Measurements from ENCODE around the gene TDP2.

Gene TDP2

GRCh38 chr6:24659561-24659960, 7.1 kb downstream of the TDP2 start:
- TF ChIP-seq CTCF (IDR thresholded peaks at IDR 0.05; ENCODE audit: borderline replicate concordance, control extremely low read depth, extremely low read depth, insufficient read depth, missing control alignments) = no peak
- in situ Hi-C loops (cut with MboI; ENCODE audit: low sequenced_read_pairs, unreplicated experiment) = no loop called here
- no peak for DNase-seq (ENCODE audit: low spot score)

GRCh38 chr6:24658573-24659560, 7.8 kb downstream of the TDP2 start:
- no peak for TF ChIP-seq CTCF (IDR thresholded peaks at IDR 0.05; ENCODE audit: borderline replicate concordance, control extremely low read depth, extremely low read depth, insufficient read depth, missing control alignments)
- no peak for DNase-seq (ENCODE audit: low spot score)
- in situ Hi-C loops (cut with MboI; ENCODE audit: low sequenced_read_pairs, unreplicated experiment) = no loop called here

GRCh38 chr6:24655215-24655614, 11.5 kb downstream of the TDP2 start:
- no peak for TF ChIP-seq CTCF (IDR thresholded peaks at IDR 0.05; ENCODE audit: borderline replicate concordance, control extremely low read depth, extremely low read depth, insufficient read depth, missing control alignments)
- DNase-seq (ENCODE audit: low spot score) = no peak

GRCh38 chr6:24650365-24650764, 16.3 kb downstream of the TDP2 start:
- DNase-seq (ENCODE audit: low spot score) = no peak
- no peak for TF ChIP-seq CTCF (IDR thresholded peaks at IDR 0.05; ENCODE audit: borderline replicate concordance, control extremely low read depth, extremely low read depth, insufficient read depth, missing control alignments)
- in situ Hi-C loops (cut with MboI; ENCODE audit: low sequenced_read_pairs, unreplicated experiment) = no loop called here

More at GRCh38 chr6:24655215-24655614, 11.5 kb downstream of the TDP2 start:
- in situ Hi-C loops (cut with MboI; ENCODE audit: low sequenced_read_pairs, unreplicated experiment) = no loop called here

GRCh38 chr6:24649691-24650090, 17.0 kb downstream of the TDP2 start:
- in situ Hi-C loops (cut with MboI; ENCODE audit: low sequenced_read_pairs, unreplicated experiment) = no loop called here
- DNase-seq (ENCODE audit: low spot score) = no peak
- TF ChIP-seq CTCF (IDR thresholded peaks at IDR 0.05; ENCODE audit: borderline replicate concordance, control extremely low read depth, extremely low read depth, insufficient read depth, missing control alignments) = no peak

GRCh38 chr6:24648276-24648675, 18.4 kb downstream of the TDP2 start:
- TF ChIP-seq CTCF (IDR thresholded peaks at IDR 0.05; ENCODE audit: borderline replicate concordance, control extremely low read depth, extremely low read depth, insufficient read depth, missing control alignments) = no peak
- DNase-seq (ENCODE audit: low spot score) = no peak
- in situ Hi-C loops (cut with MboI; ENCODE audit: low sequenced_read_pairs, unreplicated experiment) = no loop called here
